ENCODE results near the gene IRAK1. TPM values are rescaled to one million over a fixed set of nuclear protein-coding genes. Genes with fewer than 3 reads are reported as not detected.

The IRAK1 gene
- total and polyA plus RNA-seq, 10 of the 15 experiments (the other 5 are each of a cell fraction or from before 2014, with no cell fraction given): 4.2 to 136 (median 39.5) TPM

DNA sequence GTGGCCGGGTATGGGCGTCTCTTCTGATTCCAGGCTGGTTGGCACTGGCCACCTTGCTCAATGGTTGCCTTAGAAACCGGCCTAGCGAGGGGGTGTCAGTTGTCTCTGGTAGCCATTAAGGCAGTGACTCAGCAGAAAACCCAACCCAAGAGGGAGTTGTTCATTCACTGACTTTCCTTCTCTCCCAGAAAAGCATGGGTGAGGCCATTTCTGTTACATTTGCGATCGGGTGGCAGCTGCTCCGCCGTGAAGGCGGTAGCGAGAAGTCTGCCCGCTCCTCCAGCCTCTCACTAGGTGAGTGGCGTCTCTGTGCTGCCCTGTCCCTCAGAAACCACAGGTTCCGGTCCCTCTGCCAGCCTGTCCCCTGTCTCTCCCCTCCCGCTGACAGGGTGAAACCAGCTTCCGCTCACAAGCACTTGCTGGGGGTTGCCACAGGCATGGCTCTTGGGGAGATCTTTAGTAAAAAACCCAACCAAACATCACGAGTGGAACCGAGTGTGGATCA is 17.4 kb downstream of the IRAK1 start (continued):
- TF ChIP-seq, protein P1, sequence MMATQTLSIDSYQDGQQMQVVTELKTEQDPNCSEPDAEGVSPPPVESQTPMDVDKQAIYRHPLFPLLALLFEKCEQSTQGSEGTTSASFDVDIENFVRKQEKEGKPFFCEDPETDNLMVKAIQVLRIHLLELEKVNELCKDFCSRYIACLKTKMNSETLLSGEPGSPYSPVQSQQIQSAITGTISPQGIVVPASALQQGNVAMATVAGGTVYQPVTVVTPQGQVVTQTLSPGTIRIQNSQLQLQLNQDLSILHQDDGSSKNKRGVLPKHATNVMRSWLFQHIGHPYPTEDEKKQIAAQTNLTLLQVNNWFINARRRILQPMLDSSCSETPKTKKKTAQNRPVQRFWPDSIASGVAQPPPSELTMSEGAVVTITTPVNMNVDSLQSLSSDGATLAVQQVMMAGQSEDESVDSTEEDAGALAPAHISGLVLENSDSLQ (IDR thresholded peaks at IDR 0.05): peak; percentile 68; the same call in 1 of the 2 replicates
- TF ChIP-seq YY1 (IDR thresholded peaks at IDR 0.05; ENCODE audit: low read depth, low read length) (peak; percentile 80), NRF1 (conservative IDR thresholded peaks at IDR 0.05; ENCODE audit: low read depth, low read length) (no peak), NFYA (IDR thresholded peaks at IDR 0.05; ENCODE audit: borderline replicate concordance, low read depth, low read length) (no peak), JUND (IDR thresholded peaks at IDR 0.05; ENCODE audit: low read depth, low read length) (no peak), BMI1 (IDR thresholded peaks at IDR 0.05; ENCODE audit: borderline replicate concordance) (no peak), NFIC (IDR thresholded peaks at IDR 0.05; ENCODE audit: low read depth, low read length) (no peak), SRF (IDR thresholded peaks at IDR 0.05; ENCODE audit: low read depth in 2 of 2, low read length in 2 of 2) (no peak), TAF1 (IDR thresholded peaks at IDR 0.05; ENCODE audit: borderline replicate concordance, low read depth, low read length) (no peak), SMAD5 (IDR thresholded peaks at IDR 0.05; ENCODE audit: low read depth) (no peak), CBX5 (IDR thresholded peaks at IDR 0.05; ENCODE audit: low read depth) (no peak), FOXM1 (IDR thresholded peaks at IDR 0.05; ENCODE audit: low read depth, low read length) (no peak), RELA (IDR thresholded peaks at IDR 0.05; ENCODE audit: borderline replicate concordance, partially characterized antibody) (peak; percentile 35)
- TF ChIP-seq, protein P2, sequence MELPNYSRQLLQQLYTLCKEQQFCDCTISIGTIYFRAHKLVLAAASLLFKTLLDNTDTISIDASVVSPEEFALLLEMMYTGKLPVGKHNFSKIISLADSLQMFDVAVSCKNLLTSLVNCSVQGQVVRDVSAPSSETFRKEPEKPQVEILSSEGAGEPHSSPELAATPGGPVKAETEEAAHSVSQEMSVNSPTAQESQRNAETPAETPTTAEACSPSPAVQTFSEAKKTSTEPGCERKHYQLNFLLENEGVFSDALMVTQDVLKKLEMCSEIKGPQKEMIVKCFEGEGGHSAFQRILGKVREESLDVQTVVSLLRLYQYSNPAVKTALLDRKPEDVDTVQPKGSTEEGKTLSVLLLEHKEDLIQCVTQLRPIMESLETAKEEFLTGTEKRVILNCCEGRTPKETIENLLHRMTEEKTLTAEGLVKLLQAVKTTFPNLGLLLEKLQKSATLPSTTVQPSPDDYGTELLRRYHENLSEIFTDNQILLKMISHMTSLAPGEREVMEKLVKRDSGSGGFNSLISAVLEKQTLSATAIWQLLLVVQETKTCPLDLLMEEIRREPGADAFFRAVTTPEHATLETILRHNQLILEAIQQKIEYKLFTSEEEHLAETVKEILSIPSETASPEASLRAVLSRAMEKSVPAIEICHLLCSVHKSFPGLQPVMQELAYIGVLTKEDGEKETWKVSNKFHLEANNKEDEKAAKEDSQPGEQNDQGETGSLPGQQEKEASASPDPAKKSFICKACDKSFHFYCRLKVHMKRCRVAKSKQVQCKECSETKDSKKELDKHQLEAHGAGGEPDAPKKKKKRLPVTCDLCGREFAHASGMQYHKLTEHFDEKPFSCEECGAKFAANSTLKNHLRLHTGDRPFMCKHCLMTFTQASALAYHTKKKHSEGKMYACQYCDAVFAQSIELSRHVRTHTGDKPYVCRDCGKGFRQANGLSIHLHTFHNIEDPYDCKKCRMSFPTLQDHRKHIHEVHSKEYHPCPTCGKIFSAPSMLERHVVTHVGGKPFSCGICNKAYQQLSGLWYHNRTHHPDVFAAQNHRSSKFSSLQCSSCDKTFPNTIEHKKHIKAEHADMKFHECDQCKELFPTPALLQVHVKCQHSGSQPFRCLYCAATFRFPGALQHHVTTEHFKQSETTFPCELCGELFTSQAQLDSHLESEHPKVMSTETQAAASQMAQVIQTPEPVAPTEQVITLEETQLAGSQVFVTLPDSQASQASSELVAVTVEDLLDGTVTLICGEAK (IDR thresholded peaks at IDR 0.05; ENCODE audit: borderline replicate concordance): peak; percentile 49; the same call in 1 of the 2 replicates
- TF ChIP-seq, protein P3, sequence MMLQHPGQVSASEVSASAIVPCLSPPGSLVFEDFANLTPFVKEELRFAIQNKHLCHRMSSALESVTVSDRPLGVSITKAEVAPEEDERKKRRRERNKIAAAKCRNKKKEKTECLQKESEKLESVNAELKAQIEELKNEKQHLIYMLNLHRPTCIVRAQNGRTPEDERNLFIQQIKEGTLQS (IDR thresholded peaks at IDR 0.05; ENCODE audit: borderline replicate concordance, extremely low read depth, low read depth, low read length): no peak
- TF ChIP-seq, protein P4, sequence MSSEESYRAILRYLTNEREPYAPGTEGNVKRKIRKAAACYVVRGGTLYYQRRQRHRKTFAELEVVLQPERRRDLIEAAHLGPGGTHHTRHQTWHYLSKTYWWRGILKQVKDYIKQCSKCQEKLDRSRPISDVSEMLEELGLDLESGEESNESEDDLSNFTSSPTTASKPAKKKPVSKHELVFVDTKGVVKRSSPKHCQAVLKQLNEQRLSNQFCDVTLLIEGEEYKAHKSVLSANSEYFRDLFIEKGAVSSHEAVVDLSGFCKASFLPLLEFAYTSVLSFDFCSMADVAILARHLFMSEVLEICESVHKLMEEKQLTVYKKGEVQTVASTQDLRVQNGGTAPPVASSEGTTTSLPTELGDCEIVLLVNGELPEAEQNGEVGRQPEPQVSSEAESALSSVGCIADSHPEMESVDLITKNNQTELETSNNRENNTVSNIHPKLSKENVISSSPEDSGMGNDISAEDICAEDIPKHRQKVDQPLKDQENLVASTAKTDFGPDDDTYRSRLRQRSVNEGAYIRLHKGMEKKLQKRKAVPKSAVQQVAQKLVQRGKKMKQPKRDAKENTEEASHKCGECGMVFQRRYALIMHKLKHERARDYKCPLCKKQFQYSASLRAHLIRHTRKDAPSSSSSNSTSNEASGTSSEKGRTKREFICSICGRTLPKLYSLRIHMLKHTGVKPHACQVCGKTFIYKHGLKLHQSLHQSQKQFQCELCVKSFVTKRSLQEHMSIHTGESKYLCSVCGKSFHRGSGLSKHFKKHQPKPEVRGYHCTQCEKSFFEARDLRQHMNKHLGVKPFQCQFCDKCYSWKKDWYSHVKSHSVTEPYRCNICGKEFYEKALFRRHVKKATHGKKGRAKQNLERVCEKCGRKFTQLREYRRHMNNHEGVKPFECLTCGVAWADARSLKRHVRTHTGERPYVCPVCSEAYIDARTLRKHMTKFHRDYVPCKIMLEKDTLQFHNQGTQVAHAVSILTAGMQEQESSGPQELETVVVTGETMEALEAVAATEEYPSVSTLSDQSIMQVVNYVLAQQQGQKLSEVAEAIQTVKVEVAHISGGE (CRISPR knock-in tag; IDR thresholded peaks at IDR 0.05): no peak
- TF ChIP-seq, protein P5, sequence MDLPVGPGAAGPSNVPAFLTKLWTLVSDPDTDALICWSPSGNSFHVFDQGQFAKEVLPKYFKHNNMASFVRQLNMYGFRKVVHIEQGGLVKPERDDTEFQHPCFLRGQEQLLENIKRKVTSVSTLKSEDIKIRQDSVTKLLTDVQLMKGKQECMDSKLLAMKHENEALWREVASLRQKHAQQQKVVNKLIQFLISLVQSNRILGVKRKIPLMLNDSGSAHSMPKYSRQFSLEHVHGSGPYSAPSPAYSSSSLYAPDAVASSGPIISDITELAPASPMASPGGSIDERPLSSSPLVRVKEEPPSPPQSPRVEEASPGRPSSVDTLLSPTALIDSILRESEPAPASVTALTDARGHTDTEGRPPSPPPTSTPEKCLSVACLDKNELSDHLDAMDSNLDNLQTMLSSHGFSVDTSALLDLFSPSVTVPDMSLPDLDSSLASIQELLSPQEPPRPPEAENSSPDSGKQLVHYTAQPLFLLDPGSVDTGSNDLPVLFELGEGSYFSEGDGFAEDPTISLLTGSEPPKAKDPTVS (IDR thresholded peaks at IDR 0.05; ENCODE audit: low read depth, low read length): no peak
